GM19239 (cell line): ENCODE measurements around the gene UBASH3B.
A peak's percentile ranks its signal among the peaks of the same experiment; 100 is the strongest.

Experiments
- DNase-seq: peaks from one replicate; pipeline ENCODE4 v3.0.0; 2011; ENCODE audit warnings: low spot score; ENCODE audit not compliant: insufficient read length
- FAIRE-seq: peaks from 2 replicates; lab custom pipeline; 2011; peaks lifted over from hg19 to GRCh38; lab: Jason Lieb, UNC

The UBASH3B gene

GRCh38 chr11:122646549-122647340 lies 8.8 kb upstream of the UBASH3B start:
- DNase-seq (no peak), FAIRE-seq (no peak)

DNA sequence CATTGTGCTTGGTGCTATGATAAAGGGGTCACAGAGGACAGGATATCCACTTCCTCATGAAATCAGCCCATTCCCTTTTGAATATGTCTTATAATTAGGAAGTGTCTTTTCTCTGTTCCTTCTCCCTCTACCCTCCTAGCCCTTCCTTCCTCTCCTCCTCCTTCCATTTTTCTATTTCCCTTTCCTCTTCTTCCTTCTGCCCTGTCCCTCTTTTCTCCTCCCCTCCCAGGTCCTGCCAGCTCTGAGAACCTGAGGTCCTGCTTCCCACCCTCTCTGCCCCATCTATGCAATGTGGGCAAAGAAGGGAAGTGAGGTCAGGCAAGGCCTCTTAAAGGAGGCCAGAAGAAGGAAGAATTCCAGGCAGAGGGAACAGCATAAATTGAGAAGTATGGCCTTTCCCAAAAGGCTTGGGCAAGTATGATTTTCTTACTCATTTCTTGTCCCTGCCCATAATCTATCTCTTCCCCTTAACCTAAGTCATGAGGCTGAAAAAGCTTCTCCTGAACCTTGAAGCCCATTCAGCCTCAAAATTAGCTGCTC lies 7.7 kb upstream of the UBASH3B start:
- DNase-seq (no peak), FAIRE-seq (no peak)

DNA sequence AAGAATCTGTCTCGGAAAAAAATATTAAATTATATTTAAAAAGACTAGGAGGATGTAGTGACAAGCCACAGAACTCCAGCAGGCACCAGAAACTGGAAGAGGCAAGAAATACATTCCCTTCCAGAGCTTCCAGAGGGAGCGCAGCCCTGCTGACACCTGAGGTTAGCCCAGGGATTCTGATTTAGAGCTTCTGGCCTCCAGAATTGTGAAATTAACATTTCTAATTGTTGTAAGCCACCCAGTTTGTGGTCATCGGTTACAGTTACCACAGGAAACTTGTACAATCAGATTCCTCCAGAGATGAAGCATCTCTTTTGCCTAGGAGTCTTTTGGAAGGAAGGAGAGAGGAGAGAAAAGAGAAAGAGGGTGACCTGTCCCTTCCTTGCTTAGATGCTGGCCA lies 6.4 kb upstream of the UBASH3B start:
- FAIRE-seq (no peak), DNase-seq (no peak)

GRCh38 chr11:122650619-122651018 lies 4.9 kb upstream of the UBASH3B start:
- FAIRE-seq = no peak

GRCh38 chr11:122652495-122652894 lies 3.0 kb upstream of the UBASH3B start:
- FAIRE-seq = no peak
- DNase-seq = no peak

More at GRCh38 chr11:122650619-122651018, 4.9 kb upstream of the UBASH3B start:
- DNase-seq = no peak

- FAIRE-seq (no peak), DNase-seq (no peak)
These were observed 1.5 kb upstream of the UBASH3B start for GRCh38 chr11:122653916-122654585.

DNA sequence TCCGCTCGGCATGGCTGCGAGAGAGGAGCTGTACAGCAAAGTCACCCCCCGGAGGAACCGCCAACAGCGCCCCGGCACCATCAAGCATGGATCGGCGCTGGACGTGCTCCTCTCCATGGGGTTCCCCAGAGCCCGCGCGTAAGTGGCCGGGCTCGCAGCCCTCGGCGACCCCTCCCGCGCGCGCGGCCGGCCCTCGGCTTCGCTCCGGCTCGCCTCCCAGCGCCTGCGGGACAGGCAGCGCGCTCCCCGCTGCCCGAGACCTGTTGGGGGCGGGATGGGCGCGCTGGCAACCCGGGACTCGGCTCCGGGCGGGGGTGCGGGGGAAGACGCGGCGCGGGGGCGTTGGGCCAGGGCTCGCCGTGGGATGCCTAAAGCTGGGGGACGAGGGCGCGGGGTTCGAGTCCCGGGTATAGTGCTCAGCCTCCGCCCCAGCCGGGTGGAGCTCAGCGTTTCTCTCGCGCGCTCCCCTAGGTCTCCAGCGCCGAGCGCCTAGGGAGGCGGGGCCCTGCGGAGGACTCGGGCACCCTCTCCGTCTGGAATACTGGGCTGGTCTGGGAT lies 630 bp downstream of the UBASH3B start:
- peak; percentile 30 for DNase-seq
- no peak for FAIRE-seq

DNA sequence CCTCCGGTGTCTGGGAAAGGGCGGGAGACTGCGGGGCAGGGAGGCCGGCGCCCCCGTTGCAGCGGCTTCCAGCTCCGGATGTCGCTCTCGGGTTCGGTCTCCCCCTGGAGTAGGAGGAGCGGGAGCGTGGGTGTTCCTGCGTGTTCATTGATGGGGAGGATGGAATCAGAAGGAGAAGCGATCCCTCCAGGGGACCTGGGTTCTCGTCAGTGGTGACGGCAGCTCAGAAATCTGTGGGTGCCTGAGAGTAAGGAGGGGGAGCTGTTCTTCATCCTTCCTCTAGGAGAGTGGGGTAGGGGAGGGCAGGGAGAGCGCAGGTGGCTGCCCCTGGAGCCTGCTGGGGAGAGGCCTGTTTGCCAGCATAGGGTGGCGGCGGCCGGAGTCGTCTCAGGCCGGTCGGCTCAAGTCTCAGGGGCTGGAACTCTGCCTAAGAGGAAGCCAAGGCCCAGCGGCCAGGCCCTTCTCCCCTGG lies 1.1 kb downstream of the UBASH3B start:
- FAIRE-seq (no peak), DNase-seq (no peak)

GRCh38 chr11:122659676-122660554 lies 4.4 kb downstream of the UBASH3B start:
- no peak for DNase-seq
- FAIRE-seq = no peak

GRCh38 chr11:122661182-122661945 lies 5.8 kb downstream of the UBASH3B start:
- FAIRE-seq (no peak), DNase-seq (no peak)

DNA sequence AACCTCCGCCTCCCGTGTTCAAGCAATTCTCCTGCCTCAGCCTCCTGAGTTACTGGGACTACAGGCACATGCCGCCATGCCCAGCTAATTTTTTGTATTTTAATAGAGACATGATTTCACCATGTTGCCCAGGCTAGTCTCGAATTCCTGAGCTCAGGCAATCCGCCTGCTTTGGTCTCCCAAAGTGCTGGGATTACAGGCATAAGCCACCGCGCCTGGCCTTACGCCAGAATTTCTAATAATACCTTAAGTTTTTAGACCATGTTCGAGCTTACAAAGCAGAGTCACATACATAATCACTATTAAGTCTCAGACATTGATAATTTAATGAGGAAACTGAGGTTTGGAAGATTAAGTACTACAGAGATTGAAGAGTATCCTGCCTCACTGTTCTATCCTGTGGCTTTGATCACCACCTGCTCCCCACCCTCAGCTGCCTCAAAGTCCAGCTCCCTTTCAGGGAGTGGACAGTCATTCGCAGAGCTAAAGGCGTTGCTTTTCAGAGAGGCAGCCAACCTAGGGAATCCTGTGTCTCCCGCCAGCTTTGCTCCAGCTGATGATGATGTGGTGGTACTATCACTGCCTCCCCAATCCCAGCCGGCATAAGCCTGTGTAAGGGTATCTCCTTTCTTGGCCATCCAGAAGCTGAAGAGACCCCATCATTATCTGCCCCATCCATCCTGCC lies 7.7 kb downstream of the UBASH3B start:
- DNase-seq (no peak), FAIRE-seq (no peak)

DNA sequence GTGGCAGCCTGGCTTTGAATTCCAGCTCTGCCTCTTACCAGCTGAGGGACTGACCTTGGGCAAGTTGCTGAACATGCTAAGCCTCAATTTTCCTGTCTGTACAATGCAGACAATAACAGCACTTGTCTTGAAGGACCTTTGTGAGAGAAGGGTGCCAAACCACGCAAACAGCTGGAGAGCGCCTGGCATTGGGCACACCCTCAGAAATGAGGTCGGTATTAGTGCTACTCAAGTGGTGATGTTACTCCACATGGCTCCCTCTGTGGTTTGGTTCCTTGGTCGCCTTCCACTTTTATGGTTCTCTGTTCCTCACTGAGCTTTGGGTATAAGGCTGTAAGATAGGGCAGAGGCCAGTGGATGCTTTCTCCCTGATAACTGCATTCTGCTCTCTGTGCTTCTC lies 8.2 kb downstream of the UBASH3B start:
- no peak for DNase-seq
- no peak for FAIRE-seq

- DNase-seq (no peak), FAIRE-seq (no peak)
These were observed 8.7 kb downstream of the UBASH3B start for GRCh38 chr11:122664188-122664587.

DNA sequence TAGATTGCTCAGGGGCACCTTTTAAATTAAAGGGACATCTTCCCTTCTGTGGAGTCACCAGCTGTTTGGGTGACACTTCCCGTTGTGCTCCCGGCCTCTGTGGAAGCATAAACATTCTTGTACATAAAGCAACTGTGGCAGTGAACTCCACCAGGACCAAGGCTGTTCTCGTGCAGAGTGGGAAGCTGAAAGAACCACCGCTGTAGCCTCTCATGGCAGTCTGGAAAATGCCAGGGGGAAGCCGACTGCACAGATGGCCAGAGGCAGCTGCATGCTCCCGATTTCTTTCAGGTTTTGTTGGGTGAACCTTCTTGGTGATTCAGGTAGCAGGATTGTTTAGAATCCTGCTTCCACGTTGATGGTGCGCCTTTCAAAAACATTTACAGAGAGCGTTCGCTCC lies 10.3 kb downstream of the UBASH3B start:
- peak; percentile 4 for FAIRE-seq
- DNase-seq = no peak

DNA sequence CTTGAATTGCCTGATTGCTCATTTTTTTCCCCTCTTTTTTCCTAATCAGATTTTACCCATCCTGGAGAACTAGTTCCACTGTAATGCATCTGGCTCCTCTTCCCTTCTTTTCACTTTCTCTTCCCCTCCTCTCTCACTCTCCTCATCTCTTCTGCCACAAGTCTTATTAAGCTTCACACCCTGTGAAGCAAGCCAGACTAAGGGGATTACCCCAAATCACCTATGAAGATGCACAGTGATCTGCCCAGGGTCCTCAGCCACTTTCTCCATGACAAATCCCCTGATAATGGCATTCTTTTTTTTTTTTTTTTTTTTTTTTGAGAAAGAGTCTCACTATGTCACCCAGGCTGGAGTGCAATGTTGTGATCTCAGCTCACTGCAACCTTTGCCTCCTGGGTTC lies 11.2 kb downstream of the UBASH3B start:
- FAIRE-seq (no peak), DNase-seq (no peak)

GRCh38 chr11:122668562-122669090 lies 13.1 kb downstream of the UBASH3B start:
- no peak for FAIRE-seq
- no peak for DNase-seq

DNA sequence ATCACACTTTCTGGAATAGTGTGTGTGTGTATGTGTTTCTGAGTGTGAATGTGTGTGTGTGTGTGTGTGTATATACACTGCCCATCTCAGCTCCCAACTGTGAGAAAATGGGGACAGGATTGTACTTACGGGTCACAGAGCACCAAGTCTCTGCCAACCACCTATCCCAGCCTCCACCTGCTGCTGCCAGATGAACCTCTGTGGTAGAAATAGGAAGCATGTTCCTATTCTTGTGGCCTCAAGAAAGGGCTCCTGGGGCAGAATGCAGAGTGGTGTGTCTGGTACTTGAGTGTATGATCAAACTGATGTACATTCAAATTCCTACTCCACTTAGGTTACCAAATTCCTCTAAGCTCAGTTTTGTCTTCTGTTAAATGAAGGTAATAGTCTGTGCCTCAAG lies 14.6 kb downstream of the UBASH3B start:
- no peak for FAIRE-seq

GRCh38 chr11:122671400-122671891 lies 15.9 kb downstream of the UBASH3B start:
- no peak for FAIRE-seq

More for the DNA sequence above, 14.6 kb downstream of the UBASH3B start:
- DNase-seq = no peak

More at GRCh38 chr11:122671400-122671891, 15.9 kb downstream of the UBASH3B start:
- no peak for DNase-seq
